Transverse colon (tissue), 3 donors: Measurements from ENCODE around the gene JARID2.

ENCODE experiments used
- CTCF ChIP-seq, 5 experiments: fragments of 200-600 bp in 3 of 5; fragments of 450-650 bp in 2 of 5; sonication (generic) in 3 of 5; IDR thresholded peaks; 1 replicate in 2 of 5; 2 replicates in 3 of 5; pipeline ENCODE4 v1.5.1; 2016 to 2017; ENCODE audit warnings: antibody characterized with exemption in 5 of 5, inconsistent platforms in 3 of 5, mild to moderate bottlenecking in 2 of 5, moderate library complexity in 1 of 5
- POLR2A ChIP-seq: fragments of 450-650 bp; IDR thresholded peaks from one replicate; pipeline ENCODE4 v1.6.1; 2016; ENCODE audit warnings: antibody characterized with exemption, mild to moderate bottlenecking, moderate library complexity

GRCh38 chr6:15519681-15520080, 273.8 kb downstream of the JARID2 start:
- TF ChIP-seq CTCF (IDR thresholded peaks at IDR 0.05) (no peak), POLR2A (no peak)
